Measurements from ENCODE around the gene MYO3B.

MYO3B gene

DNA sequence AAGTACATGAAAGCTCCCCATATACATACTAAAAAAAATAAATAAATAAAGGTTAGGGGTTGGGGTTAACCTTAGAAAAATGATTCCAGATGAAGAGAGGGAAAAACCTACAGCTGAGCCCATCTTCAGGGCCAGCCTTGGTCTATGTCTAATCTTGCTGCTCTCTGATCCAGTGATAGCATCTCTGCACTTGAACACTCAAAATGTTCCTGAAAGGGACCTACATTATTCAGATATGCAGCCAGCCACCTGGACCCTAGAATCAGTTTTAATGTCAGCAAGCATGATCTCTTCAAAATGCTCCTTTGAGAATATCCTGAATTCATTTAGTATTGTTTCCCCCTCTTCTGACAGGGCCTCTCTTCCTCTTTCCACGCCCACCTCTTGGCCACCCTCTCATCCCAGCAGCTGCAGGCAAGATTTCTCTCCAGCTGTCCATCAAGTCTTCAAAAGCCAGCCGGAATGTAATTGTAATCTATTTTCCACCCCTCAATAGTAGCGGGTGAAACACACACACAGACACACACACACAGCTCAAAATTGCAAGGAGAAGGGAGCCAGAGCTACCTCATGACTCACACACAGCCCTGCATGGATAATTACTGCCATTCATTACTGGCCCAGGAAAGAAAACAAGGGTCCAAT is 135.5 kb downstream of the MYO3B start:
- ChIA-PET CTCF (no interaction called here), POLR2A (ENCODE audit: low non-redundant PET) (no interaction called here)
- DNase-seq (ENCODE audit: low spot score): no peak
- no peak for TF ChIP-seq CTCF (conservative IDR thresholded peaks at IDR 0.05; ENCODE audit: low read depth)
- no peak overlapping the region for H3K27ac ChIP-seq

GRCh38 chr2:170313992-170314348 is 136.0 kb downstream of the MYO3B start:
- POLR2A ChIA-PET (ENCODE audit: low non-redundant PET): no interaction called here
- DNase-seq (ENCODE audit: low spot score): no peak
- H3K27ac ChIP-seq: no peak overlapping the region
- TF ChIP-seq CTCF (conservative IDR thresholded peaks at IDR 0.05; ENCODE audit: low read depth): no peak
- CTCF ChIA-PET: interaction anchor here (0.7 kb wide), 1 partner anchor 16 kb away, joined by 3 read pairs; no protein-coding TSS in a partner anchor

DNA sequence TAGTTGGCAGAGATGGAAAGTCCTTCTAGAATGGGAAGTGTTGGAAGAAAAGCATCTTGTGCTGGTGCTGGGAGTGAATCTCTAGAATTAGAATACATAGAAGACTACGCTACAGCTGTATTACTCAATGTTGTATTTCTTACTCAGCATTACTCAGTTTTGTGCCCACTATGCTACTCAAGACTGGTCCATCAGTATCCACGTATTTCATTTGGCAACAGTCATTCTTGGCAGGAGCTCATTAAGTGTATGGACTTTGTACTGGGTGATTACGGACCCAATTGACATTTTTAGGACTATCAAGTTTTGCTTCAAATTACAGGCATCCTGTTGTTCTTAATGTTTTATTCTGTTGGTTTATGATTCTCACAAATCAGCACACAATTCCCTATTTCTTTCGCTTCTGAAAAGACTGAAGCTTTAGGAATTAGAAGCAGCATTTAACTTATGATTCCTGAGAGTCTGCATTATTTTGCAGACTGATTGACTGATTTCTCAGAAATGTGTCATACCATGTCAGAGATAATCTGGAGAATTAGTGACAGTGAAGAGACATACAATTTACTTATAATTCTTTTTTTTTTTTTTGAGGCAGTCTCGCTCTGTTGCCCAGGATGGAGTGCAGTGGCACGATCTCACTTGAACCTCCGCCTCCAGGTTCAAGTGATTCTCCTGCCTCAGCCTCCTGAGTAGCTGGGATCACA is 136.9 kb downstream of the MYO3B start:
- DNase-seq (ENCODE audit: low spot score): no peak
- POLR2A ChIA-PET (ENCODE audit: low non-redundant PET): no interaction called here
- CTCF ChIA-PET: interaction anchor here (0.6 to 0.7 kb wide), 3 partner anchors 15 to 153 kb away, joined by 3 to 4 read pairs (median 3); no protein-coding TSS in a partner anchor
- H3K27ac ChIP-seq: no peak overlapping the region
- TF ChIP-seq CTCF (conservative IDR thresholded peaks at IDR 0.05; ENCODE audit: low read depth): no peak

- CTCF ChIA-PET: interaction anchor here (0.7 kb wide), 1 partner anchor 913 kb away, joined by 3 read pairs; no protein-coding TSS in a partner anchor
- no peak for TF ChIP-seq CTCF (conservative IDR thresholded peaks at IDR 0.05; ENCODE audit: low read depth)
- H3K27ac ChIP-seq: no peak overlapping the region
- POLR2A ChIA-PET (ENCODE audit: low non-redundant PET): no interaction called here
- no peak for DNase-seq (ENCODE audit: low spot score)
These were observed 143.0 kb downstream of the MYO3B start for GRCh38 chr2:170320948-170321347.

GRCh38 chr2:170321526-170321925 is 143.6 kb downstream of the MYO3B start:
- POLR2A ChIA-PET (ENCODE audit: low non-redundant PET): no interaction called here
- TF ChIP-seq CTCF (conservative IDR thresholded peaks at IDR 0.05; ENCODE audit: low read depth): no peak
- H3K27ac ChIP-seq: no peak overlapping the region
- DNase-seq (ENCODE audit: low spot score): no peak
- CTCF ChIA-PET: interaction anchor here (0.6 to 0.7 kb wide), 2 partner anchors 84 to 914 kb away, joined by 3 read pairs; no protein-coding TSS in a partner anchor

- ChIA-PET CTCF (interaction anchor here (0.6 to 2.5 kb wide), 2 partner anchors 39 to 85 kb away, joined by 3 to 10 read pairs; no protein-coding TSS in a partner anchor), POLR2A (ENCODE audit: low non-redundant PET) (no interaction called here)
- H3K27ac ChIP-seq: no peak overlapping the region
- no peak for TF ChIP-seq CTCF (conservative IDR thresholded peaks at IDR 0.05; ENCODE audit: low read depth)
- DNase-seq (ENCODE audit: low spot score): no peak
These were observed 144.3 kb downstream of the MYO3B start for GRCh38 chr2:170322140-170322766.

All from RWPE1 (cell line).